Activated effector memory CD4-positive, alpha-beta T cell treated with Interleukin-2 at 50 U/mL for 16 hours (primary cell): Measurements from ENCODE around the gene ZNF772.
A peak's percentile ranks its signal among the peaks of the same experiment; 100 is the strongest.
"Not testable (repeated sequence)": the region's sequence is repeated elsewhere in the genome, so short reads cannot be mapped to it uniquely, and the experiment has no call there.

Experiments
- DNase-seq: peaks from one replicate; pipeline ENCODE4 v3.0.0-alpha.2; 2020

Gene ZNF772

DNA sequence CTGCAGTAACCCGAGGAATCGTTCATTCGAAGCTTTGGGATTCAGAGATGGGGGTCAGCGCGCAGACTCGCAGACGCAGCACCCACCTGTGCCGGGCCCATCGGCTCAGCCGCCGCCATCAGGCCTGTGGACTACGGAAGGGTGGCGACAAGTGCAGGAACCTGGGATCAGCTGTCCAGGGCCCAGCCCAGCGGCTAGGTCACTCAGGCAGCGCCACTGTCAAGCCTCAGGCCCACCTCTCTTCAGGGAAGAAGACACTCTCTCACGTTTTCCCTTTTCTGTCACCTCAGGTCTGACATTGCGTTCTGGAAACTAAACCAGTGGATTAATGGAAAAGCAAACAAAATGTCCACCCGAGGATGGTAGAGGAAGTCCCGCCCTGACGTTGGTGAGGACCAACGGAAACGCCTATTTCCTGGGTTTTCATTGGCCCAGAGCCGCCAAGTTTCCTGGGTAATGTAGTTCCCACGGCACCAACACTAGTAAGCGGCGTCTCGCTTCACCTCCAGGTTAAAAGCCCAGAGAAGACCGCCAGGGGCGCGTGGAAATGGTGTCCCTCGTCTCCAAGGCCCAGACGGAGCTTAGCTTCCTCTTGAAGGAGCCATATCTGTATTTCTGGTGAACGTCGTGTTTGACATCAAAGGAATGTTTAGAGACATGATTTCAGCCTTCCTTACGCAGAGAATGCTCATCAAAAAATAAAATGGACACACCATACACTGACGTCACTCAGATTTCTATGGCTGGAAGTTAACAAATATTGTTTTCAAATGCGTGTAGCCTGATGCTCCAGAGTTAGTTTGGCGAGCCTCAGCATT, at the start of gene ZNF772:
Gene ZNF772 (minus strand): TSS at position 376 of the 818 bp plus-strand sequence. CDS start 257 bp downstream, at position 119.
- DNase-seq: peak; percentile 79

DNA sequence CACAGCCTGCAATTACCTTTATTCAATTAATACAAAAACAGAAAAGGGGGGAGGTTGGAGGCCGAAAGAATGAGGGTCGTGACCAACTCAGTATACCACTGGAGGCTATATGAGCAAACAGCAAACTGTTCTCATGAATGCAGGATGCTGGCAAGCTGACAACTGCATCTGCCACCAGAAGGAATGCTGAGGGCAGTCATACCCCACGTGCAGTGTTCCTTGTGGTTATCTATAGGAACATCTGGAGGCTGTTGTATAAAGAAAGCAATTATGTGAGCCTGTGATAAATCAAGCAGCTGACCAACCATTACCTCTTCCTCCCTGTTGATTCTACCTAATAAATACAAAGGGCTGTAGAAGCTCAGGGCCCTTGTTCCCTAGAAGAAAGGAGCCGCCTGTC, 40.7 kb upstream of the ZNF772 start:
- not testable (repeated sequence) for DNase-seq

DNA sequence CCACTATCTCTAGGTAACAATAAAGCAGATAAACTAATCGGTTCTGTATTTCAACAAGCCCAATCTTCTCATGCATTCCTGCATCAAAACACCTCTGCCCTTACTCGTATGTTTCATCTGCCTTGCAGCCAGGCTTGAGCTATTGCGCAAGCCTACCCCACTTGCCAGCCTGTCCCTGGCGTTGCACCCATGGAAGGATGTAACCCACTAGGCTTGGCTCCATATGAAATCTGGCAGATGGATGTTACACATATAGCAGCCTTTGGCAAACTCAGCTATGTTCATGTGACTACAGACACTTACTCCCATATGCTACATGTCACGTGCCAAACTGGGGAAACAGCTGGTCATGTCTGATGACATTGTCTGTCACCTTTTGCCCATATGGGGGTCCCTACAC, 37.9 kb upstream of the ZNF772 start:
- DNase-seq: no peak

DNA sequence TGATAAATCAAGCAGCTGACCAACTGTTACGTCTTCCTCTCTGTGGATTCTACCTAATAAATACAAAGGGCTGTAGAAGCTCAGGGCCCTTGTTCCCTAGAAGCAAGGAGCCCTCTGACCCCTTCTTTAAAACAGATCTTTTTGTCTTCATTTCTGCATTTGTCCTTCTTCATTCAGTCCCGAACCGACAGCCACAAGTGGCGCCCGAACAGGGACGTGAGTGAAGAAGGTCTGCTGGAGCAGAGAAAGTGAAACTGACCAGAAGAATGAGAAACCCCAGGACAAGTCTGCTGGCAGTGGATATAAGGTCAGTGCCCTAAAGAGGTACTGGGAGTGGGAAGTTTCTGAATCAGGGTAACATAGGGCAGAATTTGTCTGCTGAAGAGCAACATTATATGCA, 35.5 kb upstream of the ZNF772 start:
- no peak for DNase-seq

DNA sequence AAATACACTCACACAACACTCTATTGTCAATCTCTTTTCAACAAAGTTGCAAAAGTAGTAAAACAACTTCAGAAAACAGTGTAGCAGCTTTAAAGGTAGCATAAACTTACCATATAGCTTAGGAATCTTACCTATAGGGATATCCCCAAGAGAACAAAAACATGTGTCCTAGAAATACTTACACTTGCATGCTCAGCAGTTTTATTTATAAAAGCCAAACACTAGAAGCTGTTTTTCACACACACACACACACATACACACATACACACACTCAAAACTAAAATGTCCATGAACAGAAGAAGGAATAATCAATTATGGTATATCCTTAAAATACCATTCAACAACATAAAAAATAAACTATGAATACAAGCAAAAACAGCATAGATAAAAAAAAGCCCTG, 34.1 kb upstream of the ZNF772 start:
- DNase-seq: no peak

DNA sequence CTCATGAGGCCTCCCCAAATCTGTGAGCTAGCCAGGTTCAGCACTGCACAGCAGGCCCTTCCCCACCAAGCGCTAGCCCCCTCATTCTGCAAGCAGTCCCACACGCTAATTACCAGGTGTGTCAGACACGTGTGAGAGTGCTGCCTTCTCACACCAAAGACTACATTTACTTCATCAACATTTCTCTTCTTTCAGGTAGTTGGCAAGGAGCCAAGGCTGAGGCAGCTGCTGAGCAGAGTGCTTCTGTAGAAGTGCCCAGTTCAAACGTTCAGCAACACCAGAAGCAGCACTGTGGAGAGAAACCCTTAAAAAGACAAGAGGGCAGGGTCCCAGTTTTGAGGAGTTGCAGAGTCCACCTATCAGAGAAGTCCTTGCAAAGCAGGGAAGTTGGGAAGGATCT, 28.8 kb upstream of the ZNF772 start:
- no peak for DNase-seq

DNA sequence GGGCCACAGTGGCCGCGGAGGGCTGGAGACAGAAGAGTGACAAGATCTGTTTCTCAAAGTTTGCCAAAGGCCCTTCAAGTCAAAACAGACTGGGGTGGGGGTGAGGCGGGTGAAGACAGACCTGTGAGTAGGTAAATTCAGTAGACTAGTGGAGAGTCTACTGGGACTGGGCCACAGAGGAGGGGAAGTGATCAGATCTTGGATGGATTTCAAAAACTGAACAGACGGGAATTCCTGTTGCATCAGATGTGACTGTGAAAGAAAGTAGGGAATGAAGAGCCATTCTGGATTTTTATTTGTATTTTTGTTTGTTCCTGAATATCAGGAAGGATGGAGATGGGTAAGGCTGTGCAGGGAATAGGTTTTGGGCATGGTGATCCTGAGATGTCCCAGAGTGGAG, 23.0 kb upstream of the ZNF772 start:
- not testable (repeated sequence) for DNase-seq

DNA sequence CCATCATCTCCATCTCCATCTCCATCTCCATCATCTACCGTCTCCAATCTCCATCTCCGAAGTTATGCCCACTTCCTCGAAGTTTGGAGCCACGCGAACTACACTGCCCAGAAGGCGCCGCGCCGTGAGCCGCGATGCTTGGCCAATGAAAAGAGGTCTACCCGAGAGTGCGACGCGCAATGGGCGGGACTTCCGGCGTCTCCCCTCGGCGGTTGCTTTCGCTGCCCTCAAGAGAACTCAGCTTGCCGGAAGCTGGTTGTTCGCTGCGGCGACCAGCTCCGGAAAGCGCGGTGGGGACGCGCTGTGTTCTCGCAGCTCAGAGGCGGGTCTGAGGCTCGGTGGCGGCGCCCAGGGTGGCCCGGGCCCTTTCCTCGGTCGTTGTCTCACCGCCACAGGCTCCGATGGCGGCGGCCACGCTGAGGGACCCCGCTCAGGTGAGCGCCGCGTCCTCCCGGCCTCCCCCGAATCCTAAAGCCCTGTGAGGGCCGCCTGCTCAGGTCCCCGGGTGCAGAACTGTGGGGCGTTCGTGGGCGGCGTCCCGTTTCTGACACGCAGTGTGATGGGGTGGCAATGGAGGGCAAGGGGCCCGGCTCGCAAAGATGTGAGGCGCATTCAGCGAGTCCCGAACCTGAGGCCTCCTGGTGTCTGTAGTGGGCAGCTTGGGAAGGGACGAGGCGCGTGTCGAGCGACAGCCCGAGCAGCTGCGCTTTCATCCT, 22.5 kb upstream of the ZNF772 start, which contains the start of gene ZNF773:
Gene ZNF773 (plus strand): TSS at position 259 of the 716 bp plus-strand sequence. CDS start 143 bp downstream, at position 402.
- peak; percentile 94 for DNase-seq

DNA sequence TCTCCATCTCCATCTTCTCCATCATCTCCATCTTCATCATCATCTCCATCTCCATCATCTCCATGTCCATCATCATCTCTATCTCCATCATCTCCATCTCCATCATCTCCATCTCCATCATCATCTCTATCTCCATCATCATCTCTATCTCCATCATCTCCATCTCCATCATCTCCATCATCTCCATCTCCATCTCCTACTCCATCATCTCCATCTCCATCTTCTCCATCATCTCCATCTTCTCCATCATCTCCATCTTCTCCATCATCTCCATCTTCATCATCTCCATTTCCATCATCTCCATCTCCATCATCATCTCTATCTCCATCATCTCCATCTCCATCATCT, 21.9 kb upstream of the ZNF772 start:
- DNase-seq: not testable (repeated sequence)

DNA sequence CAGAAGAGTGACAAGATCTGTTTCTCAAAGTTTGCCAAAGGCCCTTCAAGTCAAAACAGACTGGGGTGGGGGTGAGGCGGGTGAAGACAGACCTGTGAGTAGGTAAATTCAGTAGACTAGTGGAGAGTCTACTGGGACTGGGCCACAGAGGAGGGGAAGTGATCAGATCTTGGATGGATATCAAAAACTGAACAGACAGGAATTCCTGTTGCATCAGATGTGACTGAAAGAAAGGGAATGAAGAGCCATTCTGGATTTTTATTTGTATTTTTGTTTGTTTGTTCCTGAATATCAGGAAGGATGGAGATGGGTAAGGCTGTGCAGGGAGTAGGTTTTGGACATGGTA, 10.9 kb upstream of the ZNF772 start:
- not testable (repeated sequence) for DNase-seq

DNA sequence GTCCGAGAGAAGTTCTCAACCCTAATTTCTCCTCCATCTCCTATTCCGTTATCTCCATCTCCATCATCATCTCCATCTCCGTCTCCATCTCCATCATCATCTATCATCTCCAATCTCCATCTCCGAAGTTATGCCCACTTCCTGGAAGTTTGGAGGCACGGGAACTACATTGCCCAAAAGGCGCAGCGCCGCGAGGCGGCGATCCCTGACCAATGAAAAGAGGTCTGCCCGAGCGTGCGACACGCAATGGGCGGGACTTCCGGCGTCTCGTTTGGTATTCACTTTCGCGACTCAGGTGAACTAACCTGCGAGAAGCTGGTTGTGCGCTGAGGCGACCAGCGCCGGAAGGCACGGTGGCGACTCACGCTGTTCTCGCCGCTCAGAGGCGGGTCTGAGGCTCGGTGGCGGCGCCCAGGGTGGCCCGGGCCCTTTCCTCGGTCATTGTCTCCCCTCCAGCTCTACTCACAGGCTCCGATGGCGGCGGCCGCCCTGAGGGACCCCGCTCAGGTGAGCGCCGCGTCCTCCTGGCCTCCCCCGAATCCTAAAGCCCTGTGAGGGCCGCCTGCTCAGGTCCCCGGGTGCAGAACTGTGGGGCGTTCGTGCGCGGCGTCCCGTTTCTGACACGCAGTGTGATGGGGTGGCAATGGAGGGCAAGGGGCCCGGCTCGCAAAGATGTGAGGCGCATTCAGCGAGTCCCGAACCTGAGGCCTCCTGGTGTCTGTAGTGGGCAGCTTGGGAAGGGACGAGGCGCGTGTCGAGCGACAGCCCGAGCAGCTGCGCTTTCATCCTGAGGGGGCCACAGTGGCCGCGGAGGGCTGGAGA, 10.3 kb upstream of the ZNF772 start, which contains the start of gene ZNF419:
Gene ZNF419 (plus strand): TSS at position 274 of the 822 bp plus-strand sequence. CDS start 201 bp downstream, at position 475.
- DNase-seq: peak; percentile 92

DNA sequence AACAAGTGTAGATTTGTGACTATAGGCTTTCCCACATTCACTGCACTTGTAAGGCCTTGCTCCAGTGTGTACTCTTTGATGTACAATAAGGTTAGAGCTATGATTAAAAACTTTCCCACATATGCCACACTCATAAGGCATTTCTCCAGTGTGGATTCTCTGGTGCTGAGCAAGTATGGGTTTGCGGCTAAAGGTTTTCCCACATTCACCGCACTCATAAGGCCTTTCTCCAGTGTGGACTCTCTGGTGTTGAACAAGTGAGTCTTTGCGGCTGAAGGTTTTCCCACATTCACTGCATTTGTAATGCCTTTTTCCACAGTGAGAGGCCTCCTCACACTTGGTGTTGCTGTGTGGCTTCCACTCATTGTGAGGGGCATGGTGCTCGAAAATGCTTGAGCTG, 3.7 kb downstream of the ZNF772 start:
- DNase-seq: no peak

DNA sequence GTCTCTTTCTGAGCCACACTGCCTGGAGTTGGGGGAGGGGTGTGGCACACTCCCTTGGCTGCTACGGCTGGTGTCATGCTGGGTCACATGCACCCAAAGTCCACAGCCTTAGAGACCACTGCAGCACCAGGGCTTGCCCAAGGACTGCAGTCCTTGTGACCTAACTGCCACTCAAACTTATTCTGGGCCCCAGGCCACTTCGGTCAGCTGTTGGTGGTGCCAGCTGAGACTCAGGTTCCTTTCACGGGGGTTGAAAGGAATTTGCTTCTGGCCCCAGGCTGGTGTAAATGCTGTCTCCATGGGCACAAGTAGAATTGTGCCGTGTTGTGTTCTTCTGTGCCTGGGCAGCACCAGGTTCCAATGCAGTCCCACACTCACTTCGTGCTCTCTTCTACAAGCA, 10.9 kb downstream of the ZNF772 start:
- no peak for DNase-seq

DNA sequence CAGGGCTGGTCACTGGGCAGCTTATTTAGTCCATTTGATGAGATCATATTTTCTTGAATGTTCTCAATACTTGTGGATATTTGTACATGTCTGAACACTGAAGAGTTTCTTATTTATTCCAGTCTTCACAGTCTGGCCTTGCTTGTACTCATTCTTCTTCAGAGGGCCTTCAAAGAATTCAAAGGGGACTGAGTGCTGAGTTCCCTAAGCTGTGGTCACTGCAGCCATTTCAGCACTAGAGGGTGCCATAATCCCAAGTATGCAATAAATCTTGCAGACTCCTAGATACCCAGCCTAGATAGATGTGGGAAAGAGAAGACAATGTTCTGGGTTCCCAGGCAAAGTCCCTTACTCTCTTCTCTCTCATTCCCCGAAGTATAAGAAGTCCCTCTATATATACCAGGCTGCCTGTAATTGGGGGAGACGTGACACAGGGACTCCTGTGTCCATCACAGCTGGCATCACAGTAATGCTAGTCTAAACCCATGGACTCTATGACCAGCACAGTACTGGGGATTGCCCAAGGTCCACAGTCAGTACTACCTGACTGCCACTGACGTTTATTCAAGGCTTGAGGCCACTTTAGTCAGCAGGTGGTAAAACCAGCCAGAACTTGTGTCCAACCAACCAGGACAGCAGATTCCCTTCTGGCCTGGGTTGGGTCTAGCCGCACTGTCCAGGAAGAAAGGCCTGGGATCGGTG, 11.5 kb downstream of the ZNF772 start:
- no peak for DNase-seq

DNA sequence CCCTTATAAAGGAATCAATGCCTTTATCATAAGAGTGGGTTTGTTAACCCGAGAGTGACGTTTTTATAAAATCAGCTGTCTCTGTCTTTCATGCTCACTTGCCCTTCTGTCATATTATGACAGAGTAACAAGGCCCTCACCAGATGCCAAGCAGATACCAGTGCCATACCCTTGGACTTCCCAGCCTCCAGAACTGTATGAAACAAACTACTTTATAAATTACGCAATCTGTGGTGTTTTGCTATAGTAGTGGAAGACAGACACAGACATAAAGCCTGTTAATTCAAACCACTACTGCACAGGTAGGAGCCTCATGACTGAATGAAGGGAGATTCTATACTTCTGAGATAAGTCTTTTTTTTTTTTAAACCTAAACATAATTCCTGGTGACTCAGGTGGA, 25.1 kb downstream of the ZNF772 start:
- DNase-seq: no peak

DNA sequence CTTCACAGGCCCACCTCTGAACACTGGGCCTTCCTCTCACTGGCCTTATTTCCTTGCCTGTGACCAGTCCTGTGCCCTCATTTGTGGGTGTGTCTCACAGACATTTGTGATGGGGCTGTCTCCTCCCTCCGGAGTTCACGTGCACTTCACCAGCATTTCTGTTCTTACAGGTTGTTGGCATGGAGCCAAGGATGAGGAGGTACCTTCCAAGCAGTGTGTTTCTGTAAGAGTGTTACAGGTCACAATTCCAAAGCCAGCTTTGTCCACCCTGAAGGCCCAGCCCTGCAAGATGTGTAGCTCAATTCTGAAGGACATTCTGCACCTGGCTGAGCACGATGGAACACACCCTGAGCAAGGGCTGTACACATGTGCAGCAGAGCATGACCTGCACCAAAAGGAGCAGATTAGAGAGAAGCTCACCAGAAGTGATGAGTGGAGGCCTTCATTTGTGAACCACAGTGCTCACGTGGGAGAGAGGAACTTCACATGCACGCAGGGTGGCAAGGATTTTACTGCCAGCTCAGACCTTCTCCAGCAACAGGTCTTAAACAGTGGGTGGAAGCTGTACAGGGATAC, 34.2 kb downstream of the ZNF772 start:
- no peak for DNase-seq

DNA sequence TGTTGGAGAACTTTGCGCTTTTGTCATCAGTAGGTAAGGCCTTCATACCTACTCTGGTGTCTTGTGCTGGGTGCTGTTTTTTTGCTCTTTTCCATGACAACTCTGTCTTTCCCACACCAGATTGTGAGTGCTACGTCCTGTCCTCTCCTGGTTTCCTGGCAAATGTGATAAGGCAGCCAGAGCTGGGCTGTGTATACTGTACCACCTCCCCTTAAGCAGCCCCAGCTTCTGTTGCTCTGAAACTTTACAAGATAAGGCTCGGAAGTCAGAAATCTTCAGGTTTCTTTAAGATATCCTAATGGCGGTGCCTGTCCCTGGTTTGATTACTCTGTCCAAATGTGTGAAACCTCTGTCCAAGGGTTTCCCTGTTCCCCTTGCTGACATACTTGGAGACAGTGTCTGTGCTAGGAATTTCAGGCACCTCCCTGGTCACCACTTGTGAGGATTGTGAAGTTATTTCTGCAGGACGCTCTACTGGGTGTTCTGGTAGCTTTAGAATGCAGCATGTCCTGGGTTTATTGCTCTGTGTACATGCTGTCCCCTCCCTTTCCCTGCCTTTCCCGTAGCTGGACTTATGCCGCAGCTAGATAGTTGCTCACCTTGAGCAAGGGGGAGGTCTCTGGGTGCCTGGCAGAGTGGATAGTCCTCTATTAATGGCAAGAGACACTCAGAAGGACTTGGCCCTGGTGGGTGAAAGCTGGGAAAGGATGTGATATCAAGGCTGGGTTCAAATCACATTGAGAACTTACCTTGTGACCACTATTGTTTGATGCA, 35.2 kb downstream of the ZNF772 start:
- no peak for DNase-seq

DNA sequence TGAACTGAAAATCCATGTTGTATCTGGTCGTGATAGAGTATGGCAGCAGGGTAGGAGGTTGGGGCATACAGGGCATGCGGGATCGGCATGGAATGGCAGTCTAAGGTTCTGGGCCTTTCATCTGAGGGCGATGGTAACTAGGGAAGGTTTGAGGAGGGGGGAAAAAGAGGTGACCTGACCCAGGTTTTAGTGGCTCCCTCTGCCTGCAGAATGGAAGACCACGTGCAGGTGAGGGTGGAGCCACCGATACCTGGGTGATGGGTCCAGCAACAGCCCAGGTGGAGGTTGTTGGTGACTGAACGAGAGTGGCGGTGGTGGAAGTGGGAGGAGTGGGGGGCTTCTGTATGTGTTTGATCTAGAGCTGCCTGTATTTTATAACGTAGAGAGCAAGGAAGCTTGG, 38.4 kb downstream of the ZNF772 start:
- no peak for DNase-seq

DNA sequence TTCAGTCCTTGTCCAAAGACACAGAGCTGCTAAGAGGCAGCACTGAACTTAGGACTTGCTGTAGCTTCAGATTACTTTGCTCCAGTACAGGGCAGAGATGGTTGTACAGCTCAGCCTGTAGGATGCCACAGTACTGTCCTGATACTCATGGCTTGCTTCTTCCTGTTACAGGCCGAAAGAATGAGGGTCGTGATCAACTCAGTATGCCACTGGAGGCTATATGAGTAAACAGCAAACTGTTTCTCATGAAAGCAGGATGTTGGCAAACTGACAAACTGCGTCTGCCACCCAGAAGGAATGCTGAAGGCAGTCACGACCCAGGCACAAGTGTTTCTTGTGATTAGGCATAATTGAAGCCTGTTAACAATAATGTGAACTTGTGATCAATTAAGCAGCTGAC, 39.4 kb downstream of the ZNF772 start:
- no peak for DNase-seq

DNA sequence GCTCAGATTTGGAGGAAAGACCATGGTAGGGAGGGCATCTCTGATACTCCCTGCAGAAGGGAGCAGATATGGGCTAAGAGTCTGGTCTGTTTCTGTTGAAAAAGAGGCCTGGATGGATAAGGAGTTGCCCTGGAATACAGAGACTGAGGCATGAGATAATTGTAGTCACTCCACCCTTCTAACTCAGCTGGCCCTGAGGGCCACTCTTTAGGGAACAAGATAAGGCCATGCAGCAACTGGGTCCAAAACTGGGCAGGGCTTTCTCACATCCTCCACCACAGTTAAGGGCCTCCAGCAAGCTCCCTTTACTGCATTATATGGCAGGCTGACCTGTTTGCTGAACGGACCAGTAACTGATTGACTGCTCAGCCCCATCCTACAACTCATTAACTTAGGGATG, 40.9 kb downstream of the ZNF772 start:
- DNase-seq: no peak
